GM12878 (cell line): ENCODE results near the gene MXD1. TPM values are rescaled to one million over a fixed set of nuclear protein-coding genes. Genes with fewer than 3 reads are reported as not detected.

Source experiments
- ATAC-seq: fragments of 200-7000 bp; cut with Tn5 transposase; 3 replicates; pipeline ENCODE4 v1.9.1; 2020; ENCODE audit warnings: mild to moderate bottlenecking, moderate library complexity
- BruUV-seq: library from RNA; stranded (reverse); fragments of 400-500 nt; replicated peaks from 2 replicates; lab custom pipeline; 2021; lab: Mats Ljungman, UMichigan
- CTCF ChIA-PET: fragments of 300-600 bp; sonication (Branson Sonifier 250); formaldehyde crosslinking; extraction: SDS; loops from one replicate; lab custom pipeline; 2021; ENCODE audit warnings: inconsistent platforms; lab: Yijun Ruan, JAX
- POLR2A ChIA-PET: fragments of 350-600 bp; formaldehyde crosslinking; extraction: SDS; loops from one replicate; lab custom pipeline; 2021; ENCODE audit warnings: inconsistent platforms; lab: Charles Lee
- RAD21 ChIA-PET: fragments of 300-600 bp; sonication (Branson Sonifier 250); formaldehyde crosslinking; loops from one replicate; lab custom pipeline; 2023; ENCODE audit warnings: antibody characterized with exemption; ENCODE audit not compliant: unreplicated experiment; lab: Charles Lee
- SMC1A ChIA-PET: fragments of 300-600 bp; sonication (Branson Sonifier 250); formaldehyde crosslinking; loops from one replicate; lab custom pipeline; 2023; ENCODE audit not compliant: unreplicated experiment, uncharacterized antibody; lab: Charles Lee
- DNase-seq: peaks from one replicate; pipeline ENCODE4 v3.0.0-alpha.2; 2011; ENCODE audit warnings: low read depth, low spot score
- FAIRE-seq: peaks from 3 replicates; lab custom pipeline; 2011; peaks lifted over from hg19 to GRCh38; lab: Jason Lieb, UNC
- H2AFZ ChIP-seq: 2 replicates; pipeline ENCODE4 v1.6.0; 2011; ENCODE audit warnings: low read depth, low read length, control low read depth; ENCODE audit not compliant: control insufficient read depth
- H3K27ac ChIP-seq: 2 replicates; pipeline ENCODE4 v1.5.1; 2011; ENCODE audit warnings: control low read depth; ENCODE audit not compliant: control insufficient read depth, insufficient read depth
- H3K27me3 ChIP-seq, 2 experiments: replicated peaks in 1 of 2; 2 replicates each; pipeline versions ENCODE4 v1.6.0 to v1.6.1; 2011; ENCODE audit warnings: low read length in 1 of 2; ENCODE audit not compliant: control insufficient read depth in 2 of 2, insufficient read depth in 2 of 2
- H3K36me3 ChIP-seq, 2 experiments: 2 replicates each; pipeline ENCODE4 v1.5.1; 2011; ENCODE audit warnings: low read length in 1 of 2; ENCODE audit not compliant: control insufficient read depth in 2 of 2, insufficient read depth in 2 of 2
- H3K4me1 ChIP-seq: 2 replicates; pipeline ENCODE4 v1.6.1; 2011; ENCODE audit warnings: mild to moderate bottlenecking, low read length, moderate library complexity, mixed read lengths; ENCODE audit not compliant: control insufficient read depth, insufficient read depth
- H3K4me2 ChIP-seq: 2 replicates; pipeline ENCODE4 v1.6.0; 2011; ENCODE audit warnings: control low read depth; ENCODE audit not compliant: control insufficient read depth, insufficient read depth
- H3K4me3 ChIP-seq: fragments of 200-600 bp; sonication (generic); 2 replicates; pipeline ENCODE4 v1.5.1; 2016
- H3K79me2 ChIP-seq: 2 replicates; pipeline ENCODE4 v1.6.0; 2011; ENCODE audit warnings: low read length; ENCODE audit not compliant: control insufficient read depth, insufficient read depth
- H3K9ac ChIP-seq: 2 replicates; pipeline ENCODE4 v1.8.0; 2011; ENCODE audit warnings: low read length, control low read depth, mixed read lengths; ENCODE audit not compliant: control insufficient read depth, insufficient read depth
- H3K9me3 ChIP-seq: replicated peaks from 3 replicates; pipeline ENCODE4 v1.5.1; 2011; ENCODE audit warnings: mild to moderate bottlenecking, low read length; ENCODE audit not compliant: control insufficient read depth, insufficient read depth
- H4K20me1 ChIP-seq: 2 replicates; pipeline ENCODE4 v1.6.0; 2011; ENCODE audit not compliant: control insufficient read depth, insufficient read depth
- BRCA1 ChIP-seq: IDR thresholded peaks from 2 replicates; pipeline ENCODE4 v1.6.1; 2011; ENCODE audit warnings: low read depth, low read length, improper control_type of control experiment
- EZH2 ChIP-seq: IDR thresholded peaks from 2 replicates; pipeline ENCODE4 v1.6.1; 2012; ENCODE audit warnings: low read depth, mild to moderate bottlenecking, control low read depth, inconsistent platforms, low read length, borderline replicate concordance; ENCODE audit not compliant: control insufficient read depth
- FOXM1 ChIP-seq: IDR thresholded peaks from 2 replicates; pipeline ENCODE4 v1.6.1; 2012; ENCODE audit warnings: low read depth, mild to moderate bottlenecking, inconsistent platforms, low read length, moderate library complexity
- HSF1 ChIP-seq: fragments of 150-350 bp; IDR thresholded peaks from 2 replicates; pipeline ENCODE4 v1.6.1; 2014; ENCODE audit warnings: mild to moderate bottlenecking, low read depth, low read length
- IKZF2 ChIP-seq, 2 experiments: fragments of 450-650 bp; IDR thresholded peaks; 2 replicates each; pipeline ENCODE4 v1.6.1; 2017; ENCODE audit warnings: mild to moderate bottlenecking in 2 of 2, moderate library complexity in 2 of 2
- KLF5 ChIP-seq: fragments of 450-650 bp; IDR thresholded peaks from 2 replicates; pipeline ENCODE4 v1.6.1; 2014; ENCODE audit warnings: mild to moderate bottlenecking; ENCODE audit not compliant: partially characterized antibody
- LARP7 ChIP-seq: fragments of 450-650 bp; IDR thresholded peaks from 2 replicates; pipeline ENCODE4 v1.6.1; 2017; ENCODE audit warnings: mild to moderate bottlenecking
- MEF2A ChIP-seq: IDR thresholded peaks from 2 replicates; pipeline ENCODE4 v1.6.1; 2011; ENCODE audit warnings: low read depth, mild to moderate bottlenecking, low read length, moderate library complexity; ENCODE audit not compliant: insufficient read depth
- MYC ChIP-seq: IDR thresholded peaks from 2 replicates; pipeline ENCODE4 v1.6.1; 2011; ENCODE audit warnings: mild to moderate bottlenecking, low read length, moderate library complexity, inconsistent platforms; ENCODE audit not compliant: insufficient read depth, insufficient replicate concordance, insufficient read length, severe bottlenecking
- NFXL1 ChIP-seq: fragments of 450-650 bp; IDR thresholded peaks from 2 replicates; pipeline ENCODE4 v1.6.1; 2017; ENCODE audit warnings: antibody characterized with exemption, mild to moderate bottlenecking, borderline replicate concordance
- PAX5 ChIP-seq: IDR thresholded peaks from 2 replicates; pipeline ENCODE4 v1.6.1; 2011; ENCODE audit warnings: low read depth, low read length, borderline replicate concordance
- SIX5 ChIP-seq: IDR thresholded peaks from 2 replicates; pipeline ENCODE4 v1.6.1; 2011; ENCODE audit warnings: mild to moderate bottlenecking, low read depth, low read length, moderate library complexity; ENCODE audit not compliant: severe bottlenecking
- TCF12 ChIP-seq: IDR thresholded peaks from 2 replicates; pipeline ENCODE4 v1.6.1; 2011; ENCODE audit warnings: low read depth, mild to moderate bottlenecking, low read length
- TCF7 ChIP-seq: IDR thresholded peaks from 2 replicates; pipeline ENCODE4 v1.6.1; 2014; ENCODE audit warnings: antibody characterized with exemption, borderline replicate concordance
- ZBED1 ChIP-seq: IDR thresholded peaks from 2 replicates; pipeline ENCODE4 v1.6.1; 2016; ENCODE audit warnings: borderline replicate concordance
- ZSCAN29 ChIP-seq: fragments of 450-650 bp; IDR thresholded peaks from 2 replicates; pipeline ENCODE4 v1.6.1; 2017; ENCODE audit warnings: mild to moderate bottlenecking, moderate library complexity
- WGBS: methylation state at CpG from one replicate; pipeline ENCODE4 v1.1.6; 2016; ENCODE audit warnings: low lambda C conversion rate; ENCODE audit not compliant: insufficient replicate concordance, insufficient coverage; ENCODE audit errors: missing lambda C conversion rate; 5-methylcytosine and 5-hydroxymethylcytosine counted together
- in situ Hi-C: fragments of 300-500 bp; cut with MboI; formaldehyde crosslinking; loops from 9 replicates; pipeline ENCODE4 v1.14.3; 2018; ENCODE audit warnings: mixed read lengths
- intact Hi-C: fragments of 100-400 bp; cut with micrococcal nuclease; formaldehyde crosslinking; loops from one replicate; pipeline ENCODE4 v1.14.2; 2022; ENCODE audit not compliant: unreplicated experiment
- polyA plus RNA-seq, 11 experiments: library from polyadenylated mRNA; depleted of rRNA in 4 of 11; unstranded in 6 of 11; stranded (reverse) in 5 of 11; fragments of >200 nt; fragmentation: Nextera tagmentation in 4 of 11; fragmentation: Illumina TruSeq in 1 of 11; extraction: Ambion mirVana in 4 of 11; extraction: Trizol in 1 of 11; gene quantifications; 1 replicate in 1 of 11; 2 replicates in 10 of 11; pipeline versions ENCODE4 v1.2.1 to v1.2.3, GENCODE V29; 2011 to 2016; ENCODE audit warnings: inconsistent platforms in 2 of 11, missing spikeins in 2 of 11, low read depth in 1 of 11
- total RNA-seq, 4 experiments: library from RNA; depleted of rRNA in 3 of 4; stranded (reverse); fragments of >200 nt in 3 of 4; fragmentation: Illumina TruSeq in 1 of 4; extraction: Trizol in 1 of 4; gene quantifications; 2 replicates each; pipeline versions ENCODE4 v1.2.1 to v1.2.3, GENCODE V29; 2013 to 2021

Gene MXD1
- total and polyA plus RNA-seq, 10 of the 15 experiments (the other 5 are each of a cell fraction or from before 2014, with no cell fraction given), result 2.2 to 10.2 (median 3.3) TPM

GRCh38 chr2:69931832-69932595, 17.1 kb downstream of the MXD1 start:
- DNase-seq (no peak), FAIRE-seq (no peak), ATAC-seq (no peak)
- ChIA-PET CTCF (interaction anchor here (1.3 to 1.5 kb wide), 2 partner anchors 18 to 20 kb away, joined by 4 to 7 read pairs; partner anchors contain the start of gene MXD1), RAD21 (no interaction called here), POLR2A (interaction anchor here (0.6 kb wide), 1 partner anchor 63 kb away, joined by 4 read pairs; no protein-coding TSS in a partner anchor), SMC1A (interaction anchor here (0.6 to 1.3 kb wide), 4 partner anchors 17 to 212 kb away, joined by 3 to 4 read pairs (median 3); partner anchors contain the start of gene MXD1)
- Histone ChIP-seq H3K9ac (no peak overlapping the region), H2AFZ (no peak overlapping the region), H3K79me2 (no peaks in the 10 kb centered on the region), H4K20me1 (no peaks in the 10 kb centered on the region), H3K27ac (no peak overlapping the region), H3K4me1 (peaks cover 17% of the 10 kb centered on the region), H3K36me3 (peaks cover 0 to 6% of the 10 kb centered on the region in 2 experiments; a peak in 1 of 4 replicates), H3K4me3 (no peak overlapping the region), H3K9me3 (no peaks in the 10 kb centered on the region), H3K4me2 (no peak overlapping the region), H3K27me3 (no peaks in the 10 kb centered on the region)
- no TSS peak for BruUV-seq
- WGBS, result 89% methylated on average over 7 of the region's 7 CpGs
- no peak for TF ChIP-seq MEF2A
- TF ChIP-seq EZH2, result no peak
- no peak for TF ChIP-seq TCF7
- TF ChIP-seq ZBED1, result no peak
- no peak for TF ChIP-seq SIX5
- TF ChIP-seq FOXM1, result no peak
- no peak for TF ChIP-seq IKZF2 (IDR thresholded peaks at IDR 0.05)
- no peak for TF ChIP-seq KLF5
- TF ChIP-seq ZSCAN29, result no peak
- no peak for TF ChIP-seq HSF1
- no peak for TF ChIP-seq PAX5
- TF ChIP-seq MYC, result no peak
- no peak for TF ChIP-seq NFXL1
- no peak for TF ChIP-seq TCF12
- TF ChIP-seq BRCA1, result no peak
- no peak for TF ChIP-seq LARP7
- intact Hi-C loops, result no loop called here
- in situ Hi-C loops, result no loop called here
